RWPE2 (cell line): ENCODE data around the gene DCLK2.
"Not testable (repeated sequence)": the region's sequence is repeated elsewhere in the genome, so short reads cannot be mapped to it uniquely, and the experiment has no call there.

Experiments
- ATAC-seq: fragments of 200-7000 bp; cut with Tn5 transposase; 3 replicates; pipeline ENCODE4 v1.9.1; 2021; ENCODE audit warnings: low read depth
- DNase-seq: peaks from one replicate; pipeline ENCODE4 v3.0.0-alpha.2; 2020; ENCODE audit warnings: low spot score
- H3K27ac ChIP-seq: fragments of 450-650 bp; 2 replicates; pipeline ENCODE4 v1.5.1; 2017; ENCODE audit warnings: mild to moderate bottlenecking; ENCODE audit not compliant: poor library complexity, severe bottlenecking
- H3K27me3 ChIP-seq: fragments of 250-450 bp; sonication (Bioruptor Pico); 2 replicates; pipeline ENCODE4 v1.5.1; 2021; ENCODE audit warnings: mild to moderate bottlenecking, moderate library complexity; ENCODE audit not compliant: insufficient read depth, poor library complexity, severe bottlenecking
- H3K36me3 ChIP-seq: fragments of 250-450 bp; sonication (Bioruptor Pico); 2 replicates; pipeline ENCODE4 v1.5.1; 2020; ENCODE audit warnings: low read depth, mild to moderate bottlenecking, moderate library complexity
- H3K4me1 ChIP-seq: fragments of 250-450 bp; sonication (Bioruptor Pico); 2 replicates; pipeline ENCODE4 v1.5.1; 2021; ENCODE audit warnings: mild to moderate bottlenecking, moderate library complexity; ENCODE audit not compliant: insufficient read depth, poor library complexity, severe bottlenecking
- H3K4me3 ChIP-seq: fragments of 250-450 bp; sonication (Bioruptor Pico); 2 replicates; pipeline ENCODE4 v1.5.1; 2021; ENCODE audit warnings: mild to moderate bottlenecking, moderate library complexity; ENCODE audit not compliant: severe bottlenecking
- H3K9me3 ChIP-seq: fragments of 250-450 bp; sonication (Bioruptor Pico); 2 replicates; pipeline ENCODE4 v1.5.1; 2021; ENCODE audit warnings: mild to moderate bottlenecking, moderate library complexity; ENCODE audit not compliant: severe bottlenecking
- TF ChIP-seq, protein P1 (sequence below): fragments of 450-650 bp; IDR thresholded peaks from one replicate; pipeline ENCODE4 v1.5.1; 2017; ENCODE audit warnings: mild to moderate bottlenecking, moderate library complexity; ENCODE audit not compliant: poor library complexity, severe bottlenecking

The DCLK2 gene

DNA sequence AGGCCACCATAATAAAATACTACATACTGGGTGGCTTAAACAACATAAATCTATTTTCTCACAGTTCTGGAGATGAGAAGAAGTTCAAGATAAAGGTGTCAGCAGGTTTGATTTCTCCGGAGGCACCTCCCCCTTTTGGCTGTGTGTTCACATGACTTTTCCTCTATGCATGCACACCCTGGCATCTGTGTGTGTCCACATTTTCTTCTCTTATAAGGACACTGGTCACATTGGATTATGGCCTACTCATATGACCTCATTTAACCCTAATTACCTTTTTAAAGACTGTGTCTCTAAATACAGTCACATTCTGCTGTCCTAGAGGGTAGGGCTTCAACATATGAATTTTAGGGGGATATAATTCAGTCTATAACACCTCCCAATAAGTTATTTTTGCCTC lies 79.8 kb downstream of the DCLK2 start:
- no peak overlapping the region for H3K27ac ChIP-seq
- no peaks in the 10 kb centered on the region for H3K27me3 ChIP-seq
- DNase-seq: no peak
- H3K4me3 ChIP-seq: no peak overlapping the region
- H3K36me3 ChIP-seq: no peaks in the 10 kb centered on the region
- no peak for ATAC-seq
- TF ChIP-seq, protein P1, sequence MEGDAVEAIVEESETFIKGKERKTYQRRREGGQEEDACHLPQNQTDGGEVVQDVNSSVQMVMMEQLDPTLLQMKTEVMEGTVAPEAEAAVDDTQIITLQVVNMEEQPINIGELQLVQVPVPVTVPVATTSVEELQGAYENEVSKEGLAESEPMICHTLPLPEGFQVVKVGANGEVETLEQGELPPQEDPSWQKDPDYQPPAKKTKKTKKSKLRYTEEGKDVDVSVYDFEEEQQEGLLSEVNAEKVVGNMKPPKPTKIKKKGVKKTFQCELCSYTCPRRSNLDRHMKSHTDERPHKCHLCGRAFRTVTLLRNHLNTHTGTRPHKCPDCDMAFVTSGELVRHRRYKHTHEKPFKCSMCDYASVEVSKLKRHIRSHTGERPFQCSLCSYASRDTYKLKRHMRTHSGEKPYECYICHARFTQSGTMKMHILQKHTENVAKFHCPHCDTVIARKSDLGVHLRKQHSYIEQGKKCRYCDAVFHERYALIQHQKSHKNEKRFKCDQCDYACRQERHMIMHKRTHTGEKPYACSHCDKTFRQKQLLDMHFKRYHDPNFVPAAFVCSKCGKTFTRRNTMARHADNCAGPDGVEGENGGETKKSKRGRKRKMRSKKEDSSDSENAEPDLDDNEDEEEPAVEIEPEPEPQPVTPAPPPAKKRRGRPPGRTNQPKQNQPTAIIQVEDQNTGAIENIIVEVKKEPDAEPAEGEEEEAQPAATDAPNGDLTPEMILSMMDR: no peak
- H3K4me1 ChIP-seq: no peaks in the 10 kb centered on the region
- H3K9me3 ChIP-seq: no peaks in the 10 kb centered on the region

DNA sequence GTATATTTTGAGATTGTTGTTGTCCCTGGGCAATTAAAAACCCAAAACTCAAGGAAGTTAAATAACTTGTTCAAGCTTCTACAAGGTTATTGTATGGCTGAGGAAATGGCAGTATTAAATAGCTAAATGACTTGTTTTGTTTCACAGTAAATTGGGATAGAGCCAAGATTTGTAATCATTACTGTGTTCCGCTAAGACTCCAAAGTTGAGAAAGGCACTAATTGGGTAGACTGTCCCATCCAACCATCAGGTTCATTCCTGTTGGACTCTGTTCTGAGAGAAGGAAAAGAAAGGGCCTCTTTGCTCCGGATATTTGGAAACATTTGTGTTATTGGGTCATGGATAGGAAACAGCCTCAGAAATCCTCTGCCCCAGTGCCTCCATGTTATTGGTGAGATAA lies 82.2 kb downstream of the DCLK2 start:
- Histone ChIP-seq H3K36me3 (no peaks in the 10 kb centered on the region), H3K27me3 (no peaks in the 10 kb centered on the region), H3K4me1 (no peaks in the 10 kb centered on the region), H3K9me3 (no peaks in the 10 kb centered on the region), H3K4me3 (no peak overlapping the region), H3K27ac (no peak overlapping the region)
- TF ChIP-seq, protein P1: no peak
- no peak for ATAC-seq
- DNase-seq: no peak

DNA sequence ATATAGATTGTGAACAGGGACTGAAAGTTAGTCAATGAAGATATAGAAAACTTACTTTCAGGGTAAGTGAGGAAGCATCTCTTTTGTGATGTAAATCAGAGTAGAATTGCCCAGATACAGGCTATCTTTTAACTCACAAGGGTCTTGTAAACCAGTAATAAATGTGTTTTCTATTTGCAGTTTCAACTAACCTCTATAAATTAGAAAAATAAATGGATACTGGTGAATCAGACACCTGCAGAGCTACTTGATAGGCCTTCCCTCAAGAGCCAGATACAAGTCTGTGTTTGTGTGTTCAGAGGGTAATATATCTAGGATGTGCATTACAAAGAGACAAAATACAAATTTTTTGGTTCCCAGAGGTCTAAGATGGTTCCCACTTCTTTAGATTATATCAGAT lies 82.9 kb downstream of the DCLK2 start:
- Histone ChIP-seq H3K36me3 (no peaks in the 10 kb centered on the region), H3K9me3 (no peaks in the 10 kb centered on the region), H3K27me3 (no peaks in the 10 kb centered on the region), H3K27ac (no peak overlapping the region), H3K4me3 (no peak overlapping the region), H3K4me1 (no peaks in the 10 kb centered on the region)
- ATAC-seq: no peak
- DNase-seq: no peak
- TF ChIP-seq, protein P1: no peak

DNA sequence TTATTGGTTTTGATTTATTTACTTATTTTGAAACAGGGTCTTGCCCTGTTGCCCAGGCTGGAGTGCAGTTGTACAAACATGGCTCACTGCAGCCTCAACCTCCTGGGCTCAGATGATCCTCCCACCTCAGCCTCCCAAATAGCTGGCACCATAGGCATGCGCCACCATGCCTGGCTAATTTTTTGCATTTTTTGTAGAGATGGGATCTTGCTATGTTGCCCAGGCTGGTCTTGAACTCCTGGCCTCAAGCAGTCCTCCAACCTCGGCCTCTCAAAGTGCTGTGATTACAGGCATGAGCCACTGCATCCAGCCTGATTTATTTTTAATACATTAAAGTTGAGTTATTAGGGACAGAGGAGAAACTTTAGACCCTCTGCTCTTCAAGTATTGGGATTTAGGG lies 83.8 kb downstream of the DCLK2 start:
- not testable (repeated sequence) for H3K4me1 ChIP-seq, H3K9me3 ChIP-seq, ATAC-seq, H3K27ac ChIP-seq, H3K36me3 ChIP-seq, H3K27me3 ChIP-seq, DNase-seq, H3K4me3 ChIP-seq

DNA sequence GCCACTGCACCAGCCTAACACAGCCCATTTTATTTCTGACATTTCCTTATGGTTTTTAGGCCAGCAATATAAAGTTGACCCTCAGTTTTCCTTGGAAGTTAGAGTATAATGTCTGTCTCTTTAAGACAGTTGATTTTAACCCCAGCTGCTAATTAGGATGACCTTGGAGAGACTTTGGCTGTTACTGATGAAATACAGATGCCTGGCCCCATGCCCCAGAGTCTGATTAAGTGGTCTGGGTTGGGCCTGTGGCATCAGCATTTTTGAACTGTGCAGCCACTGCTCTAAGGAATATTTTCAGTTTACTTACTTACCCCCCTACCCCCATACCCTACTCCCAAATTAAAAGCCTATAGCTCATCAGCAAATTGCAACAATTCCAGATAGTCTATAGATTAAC lies 85.8 kb downstream of the DCLK2 start:
- Histone ChIP-seq H3K4me3 (no peak overlapping the region), H3K4me1 (no peaks in the 10 kb centered on the region), H3K27me3 (no peaks in the 10 kb centered on the region), H3K36me3 (no peaks in the 10 kb centered on the region), H3K27ac (no peak overlapping the region), H3K9me3 (no peaks in the 10 kb centered on the region)
- ATAC-seq (no peak), DNase-seq (no peak)
- TF ChIP-seq, protein P1: no peak
